Activated T-cell treated with anti-CD3 and anti-CD28 coated beads for 24 hours (primary cell): ENCODE results near the gene KDM5A.

Experiments
- DNase-seq: peaks from one replicate; pipeline ENCODE4 v3.0.0-alpha.2; 2020; ENCODE audit warnings: low read depth

KDM5A gene

GRCh38 chr12:272942-273341 lies 116.2 kb downstream of the KDM5A start:
- DNase-seq: no peak

- DNase-seq: no peak
Observed at GRCh38 chr12:271161-271560, 118.0 kb downstream of the KDM5A start.

- DNase-seq: no peak
Observed at GRCh38 chr12:269191-269590, 119.9 kb downstream of the KDM5A start.

GRCh38 chr12:268483-268840 lies 120.7 kb downstream of the KDM5A start:
- no peak for DNase-seq

- DNase-seq: no peak
Observed at GRCh38 chr12:267581-268482, 121.3 kb downstream of the KDM5A start.

GRCh38 chr12:265096-265495 lies 124.0 kb downstream of the KDM5A start:
- no peak for DNase-seq

GRCh38 chr12:264269-264668 lies 124.9 kb downstream of the KDM5A start:
- no peak for DNase-seq

- DNase-seq: no peak
Observed at GRCh38 chr12:263574-263973, 125.5 kb downstream of the KDM5A start.

GRCh38 chr12:262817-263216 lies 126.3 kb downstream of the KDM5A start, which contains the start of gene SLC6A13:
Gene SLC6A13, minus strand, starts transcription at chr12:262836. Its CDS starts 2,784 bp downstream, at chr12:260052.
- no peak for DNase-seq

- no peak for DNase-seq
Observed at GRCh38 chr12:262113-262512, 127.0 kb downstream of the KDM5A start.

- no peak for DNase-seq
Observed at GRCh38 chr12:257521-258321, 131.4 kb downstream of the KDM5A start.

- DNase-seq: no peak
Observed at GRCh38 chr12:256958-257357, 132.2 kb downstream of the KDM5A start.

- no peak for DNase-seq
Observed at GRCh38 chr12:256225-256624, 132.9 kb downstream of the KDM5A start.

GRCh38 chr12:254912-255311 lies 134.2 kb downstream of the KDM5A start:
- no peak for DNase-seq

GRCh38 chr12:254039-254438 lies 135.1 kb downstream of the KDM5A start:
- DNase-seq: no peak

GRCh38 chr12:253116-253831 lies 135.8 kb downstream of the KDM5A start:
- no peak for DNase-seq

GRCh38 chr12:252636-253035 lies 136.5 kb downstream of the KDM5A start:
- DNase-seq: no peak

- no peak for DNase-seq
Observed at GRCh38 chr12:247271-247670, 141.8 kb downstream of the KDM5A start.

- no peak for DNase-seq
Observed at GRCh38 chr12:243381-243780, 145.7 kb downstream of the KDM5A start.

GRCh38 chr12:242496-242895 lies 146.6 kb downstream of the KDM5A start:
- DNase-seq: no peak

- DNase-seq: no peak
Observed at GRCh38 chr12:241266-241665, 147.9 kb downstream of the KDM5A start.

GRCh38 chr12:240566-240965 lies 148.6 kb downstream of the KDM5A start:
- DNase-seq: no peak
